Activated naive CD8-positive, alpha-beta T cell treated with anti-CD3 and anti-CD28 coated beads, Interleukin-2, amount 10 ng/mL, durations not matched to agents 7 days and 5 days (primary cell): ENCODE results near the gene DSCAM. TPM values are rescaled to one million over a fixed set of nuclear protein-coding genes. Genes with fewer than 3 reads are reported as not detected.
"Not testable (repeated sequence)": the region's sequence is repeated elsewhere in the genome, so short reads cannot be mapped to it uniquely, and the experiment has no call there.

Experiments
- ATAC-seq: fragments of 150-1000 bp; cut with Tn5 transposase; one replicate; pipeline ENCODE4 v1.10.0; 2021; ENCODE audit warnings: low read depth, moderate library complexity
- POLR2A ChIA-PET: fragments of 350-600 bp; sonication (Branson Sonifier 250); formaldehyde crosslinking; loops from one replicate; lab custom pipeline; 2021; ENCODE audit warnings: antibody characterized with exemption; lab: Charles Lee
- DNase-seq: peaks from one replicate; pipeline ENCODE4 v3.0.0; 2021
- H3K27ac Mint-ChIP-seq: one replicate; pipeline ENCODE4 v1.8.0; 2022; ENCODE audit warnings: mild to moderate bottlenecking, mixed read lengths
- H3K27me3 Mint-ChIP-seq: one replicate; pipeline ENCODE4 v1.8.0; 2022; ENCODE audit warnings: mild to moderate bottlenecking, moderate library complexity, mixed read lengths
- H3K36me3 Mint-ChIP-seq: one replicate; pipeline ENCODE4 v1.8.0; 2021; ENCODE audit warnings: mild to moderate bottlenecking, mixed read lengths
- H3K4me1 Mint-ChIP-seq: one replicate; pipeline ENCODE4 v1.8.0; 2021; ENCODE audit warnings: mixed read lengths
- H3K4me3 Mint-ChIP-seq: one replicate; pipeline ENCODE4 v1.8.0; 2022; ENCODE audit warnings: mild to moderate bottlenecking, moderate library complexity, mixed read lengths
- H3K9me3 Mint-ChIP-seq: one replicate; pipeline ENCODE4 v1.8.0; 2021; ENCODE audit warnings: mixed read lengths
- total RNA-seq, 2 experiments: library from RNA; stranded (reverse); gene quantifications; one replicate each; pipeline ENCODE4 v1.2.3, GENCODE V29; 2021

Gene DSCAM
- total RNA-seq, 2 experiments from 2014 or later = not detected

DNA sequence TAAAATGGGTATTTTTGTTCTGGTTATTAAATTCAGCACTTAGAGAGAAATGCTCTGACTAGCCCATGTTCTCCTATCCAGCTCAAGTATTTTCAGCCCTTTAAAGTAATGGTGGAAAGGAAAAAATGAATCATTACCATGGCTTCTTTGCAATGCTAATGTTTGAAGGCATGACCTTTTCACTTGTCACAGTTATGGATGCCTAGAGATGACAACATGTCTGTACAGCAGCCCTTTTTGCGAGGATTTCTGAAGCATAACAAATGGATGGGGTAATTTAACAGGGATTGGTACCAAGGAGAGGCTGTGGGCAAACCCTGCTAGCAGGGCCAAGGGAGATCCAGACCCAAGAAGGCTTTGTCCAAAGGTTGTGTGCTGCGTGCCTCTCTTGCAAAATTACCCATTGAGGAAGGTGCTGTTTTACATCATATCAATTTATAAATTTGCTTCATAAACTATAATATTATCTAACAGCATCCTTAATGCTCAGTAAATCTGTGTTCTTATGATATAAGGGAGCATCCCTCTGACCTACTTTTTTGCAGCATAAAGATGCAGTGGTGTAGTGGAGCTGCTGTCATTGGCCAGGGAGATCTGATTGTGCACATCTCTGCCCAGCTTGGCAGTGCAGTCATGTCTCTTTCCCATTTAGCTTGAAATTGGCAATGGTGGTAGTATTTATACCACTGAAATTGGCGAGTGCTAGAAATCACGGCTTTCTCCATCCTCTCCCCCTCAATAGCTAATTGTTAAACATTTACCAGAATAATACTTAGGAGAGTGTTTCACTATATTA lies 652.6 kb downstream of the DSCAM start:
- ATAC-seq = no peak

DNA sequence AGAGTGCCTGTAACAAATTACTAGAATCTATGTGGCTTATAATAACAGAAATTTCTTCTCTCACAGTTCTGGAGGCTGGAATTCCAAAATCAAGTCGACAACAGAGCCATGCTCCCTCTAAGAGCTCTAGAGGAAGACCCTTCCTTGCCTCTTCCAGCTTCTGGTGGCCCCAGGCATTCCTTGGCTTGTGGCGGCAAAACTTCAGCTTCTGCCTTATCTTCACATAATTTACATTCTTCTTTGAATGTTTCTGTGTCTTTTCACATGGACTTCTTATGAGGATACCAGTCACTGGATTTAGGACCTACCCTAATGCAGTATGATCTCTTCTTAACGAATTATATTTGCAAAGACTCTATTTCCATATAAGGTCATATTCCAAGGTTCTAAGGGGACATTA lies 655.3 kb downstream of the DSCAM start:
- Mint-ChIP-seq H3K27ac (no peak overlapping the region), H3K4me1 (no peaks in the 10 kb centered on the region), H3K36me3 (no peaks in the 10 kb centered on the region), H3K27me3 (no peaks in the 10 kb centered on the region), H3K4me3 (no peak overlapping the region), H3K9me3 (peaks cover 5% of the 10 kb centered on the region)
- ATAC-seq = no peak
- POLR2A ChIA-PET = no interaction called here
- DNase-seq = no peak

More for the DNA sequence above, 652.6 kb downstream of the DSCAM start:
- no peaks in the 10 kb centered on the region for H3K36me3 Mint-ChIP-seq
- H3K4me1 Mint-ChIP-seq = no peaks in the 10 kb centered on the region
- H3K9me3 Mint-ChIP-seq = peaks cover 5% of the 10 kb centered on the region
- no peaks in the 10 kb centered on the region for H3K27me3 Mint-ChIP-seq
- H3K27ac Mint-ChIP-seq = no peak overlapping the region
- DNase-seq = no peak
- POLR2A ChIA-PET = no interaction called here
- H3K4me3 Mint-ChIP-seq = no peak overlapping the region

DNA sequence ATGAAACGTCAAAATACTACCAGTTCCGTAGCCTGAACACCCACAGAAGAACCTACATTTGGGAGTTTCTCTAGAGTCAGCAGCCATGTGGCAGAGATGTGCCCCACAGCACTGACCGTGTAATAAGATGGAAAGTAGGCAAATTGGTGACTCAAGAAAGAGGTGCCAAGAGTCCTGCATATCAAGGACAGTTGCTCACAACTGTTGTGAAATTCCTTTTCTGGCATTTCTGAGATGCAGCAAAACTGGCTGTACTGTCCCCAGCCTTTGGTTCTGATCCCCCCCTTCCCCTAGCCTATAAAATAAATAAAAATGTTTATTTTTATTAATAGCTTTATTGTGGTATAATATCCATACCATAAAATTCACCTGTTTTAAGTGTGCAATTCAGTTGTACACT lies 655.8 kb downstream of the DSCAM start:
- ATAC-seq = no peak
- no peak overlapping the region for H3K27ac Mint-ChIP-seq
- H3K4me3 Mint-ChIP-seq = no peak overlapping the region
- no peaks in the 10 kb centered on the region for H3K36me3 Mint-ChIP-seq
- no peak for DNase-seq
- POLR2A ChIA-PET = no interaction called here
- no peaks in the 10 kb centered on the region for H3K4me1 Mint-ChIP-seq
- no peaks in the 10 kb centered on the region for H3K27me3 Mint-ChIP-seq
- peaks cover 5% of the 10 kb centered on the region for H3K9me3 Mint-ChIP-seq

DNA sequence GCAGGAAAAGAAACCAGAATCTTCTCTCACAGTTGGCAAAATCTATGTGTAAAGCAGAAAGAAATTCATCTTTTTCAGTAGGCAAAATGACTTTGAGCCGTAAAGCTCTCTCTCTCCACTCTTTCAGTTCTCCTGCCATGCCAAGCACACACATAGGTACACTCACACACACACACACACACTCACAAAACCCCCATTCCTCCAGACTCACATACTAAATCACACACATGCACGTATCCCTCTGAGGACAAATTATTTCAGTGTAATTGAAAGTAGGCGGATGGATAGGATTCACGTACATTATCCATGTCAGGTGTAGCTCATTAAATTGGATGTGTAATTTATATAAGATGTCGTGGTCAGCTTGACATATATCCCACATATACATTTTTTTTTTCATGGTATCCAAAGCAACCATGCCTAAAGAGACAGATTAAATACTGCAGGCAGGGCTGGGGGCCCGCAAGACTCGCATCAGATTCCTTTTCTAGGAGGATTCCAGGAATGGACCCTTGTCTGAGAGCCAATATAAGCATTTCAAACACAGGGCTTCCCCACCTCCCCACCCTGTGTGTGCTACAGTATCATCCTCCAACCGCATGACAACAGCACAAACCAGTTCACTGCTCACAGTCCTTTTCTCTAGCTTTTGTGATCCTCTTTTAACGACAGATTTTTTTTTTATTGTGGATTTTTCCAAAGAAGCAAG lies 658.9 kb downstream of the DSCAM start:
- Mint-ChIP-seq H3K9me3 (peaks cover 7% of the 10 kb centered on the region), H3K4me1 (no peaks in the 10 kb centered on the region), H3K36me3 (no peaks in the 10 kb centered on the region), H3K27me3 (no peaks in the 10 kb centered on the region), H3K27ac (no peak overlapping the region), H3K4me3 (no peak overlapping the region)
- no peak for DNase-seq
- ATAC-seq = no peak
- POLR2A ChIA-PET = no interaction called here

DNA sequence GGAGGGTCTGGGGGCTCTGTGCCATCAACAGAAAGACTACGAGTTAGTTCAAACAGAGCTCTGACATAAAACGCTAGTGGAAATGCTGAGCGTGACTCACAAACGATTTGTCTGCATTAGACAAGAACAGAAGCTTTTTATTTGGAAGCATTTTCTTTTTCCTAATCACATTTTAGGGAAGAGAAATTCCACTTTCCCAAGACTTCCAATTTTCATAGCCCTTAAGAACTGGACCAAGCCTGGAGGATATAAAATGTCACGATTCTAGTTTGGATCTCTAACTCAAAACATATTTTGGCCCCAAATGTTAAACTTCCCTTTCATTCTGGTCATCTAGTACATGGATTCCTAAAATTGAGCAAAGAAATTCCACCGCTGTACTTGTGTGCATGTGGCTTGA lies 659.7 kb downstream of the DSCAM start:
- H3K27me3 Mint-ChIP-seq = no peaks in the 10 kb centered on the region
- H3K27ac Mint-ChIP-seq = no peak overlapping the region
- POLR2A ChIA-PET = no interaction called here
- H3K4me1 Mint-ChIP-seq = no peaks in the 10 kb centered on the region
- peaks cover 8% of the 10 kb centered on the region for H3K9me3 Mint-ChIP-seq
- H3K4me3 Mint-ChIP-seq = no peak overlapping the region
- no peaks in the 10 kb centered on the region for H3K36me3 Mint-ChIP-seq
- DNase-seq = no peak
- no peak for ATAC-seq

DNA sequence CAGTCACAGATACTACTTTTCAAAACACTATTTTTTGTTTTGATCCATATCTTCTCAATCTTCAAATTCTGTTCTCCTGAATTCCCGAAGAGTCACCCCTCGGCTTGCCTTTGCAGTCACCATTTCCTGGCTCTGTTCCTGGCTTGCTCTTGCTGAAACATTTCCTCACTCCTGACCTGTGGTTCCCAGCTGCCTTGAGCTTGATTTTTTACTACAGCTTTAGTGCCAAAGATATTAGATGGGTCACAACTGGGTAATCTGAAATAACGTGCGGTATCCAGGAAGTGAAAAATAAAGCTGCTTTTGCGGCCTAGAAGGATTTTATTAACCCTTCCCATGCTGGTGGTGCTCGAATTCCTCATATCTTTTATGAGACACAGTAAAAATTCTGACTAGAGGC lies 660.9 kb downstream of the DSCAM start:
- Mint-ChIP-seq H3K27me3 (no peaks in the 10 kb centered on the region), H3K9me3 (peaks cover 15% of the 10 kb centered on the region), H3K27ac (no peak overlapping the region), H3K4me1 (no peaks in the 10 kb centered on the region), H3K4me3 (no peak overlapping the region), H3K36me3 (no peaks in the 10 kb centered on the region)
- POLR2A ChIA-PET = no interaction called here
- no peak for ATAC-seq
- DNase-seq = no peak

DNA sequence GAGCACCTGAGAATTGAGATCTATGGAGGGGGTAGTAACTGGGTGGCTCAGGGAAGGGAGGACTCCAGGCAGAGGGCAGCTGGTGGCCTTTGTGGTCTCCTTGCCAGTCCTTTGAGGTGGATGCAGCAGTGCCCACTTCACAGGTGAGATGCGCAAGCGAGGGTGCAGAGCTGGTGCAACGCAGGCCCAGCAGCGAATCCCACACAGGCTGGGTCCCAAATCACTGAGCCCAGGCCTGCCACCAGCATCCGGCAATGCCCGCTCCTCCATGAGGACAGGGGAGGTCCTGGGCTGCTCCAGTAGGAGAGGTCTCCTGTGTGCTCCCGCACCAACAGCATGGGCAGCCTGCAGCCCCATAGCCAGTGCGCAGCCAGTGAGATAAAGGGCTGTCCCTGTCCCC lies 661.8 kb downstream of the DSCAM start:
- H3K36me3 Mint-ChIP-seq = no peaks in the 10 kb centered on the region
- no peaks in the 10 kb centered on the region for H3K4me1 Mint-ChIP-seq
- POLR2A ChIA-PET = no interaction called here
- peaks cover 18% of the 10 kb centered on the region for H3K9me3 Mint-ChIP-seq
- H3K27me3 Mint-ChIP-seq = no peaks in the 10 kb centered on the region
- H3K4me3 Mint-ChIP-seq = no peak overlapping the region
- ATAC-seq (no peak), DNase-seq (no peak)
- no peak overlapping the region for H3K27ac Mint-ChIP-seq

DNA sequence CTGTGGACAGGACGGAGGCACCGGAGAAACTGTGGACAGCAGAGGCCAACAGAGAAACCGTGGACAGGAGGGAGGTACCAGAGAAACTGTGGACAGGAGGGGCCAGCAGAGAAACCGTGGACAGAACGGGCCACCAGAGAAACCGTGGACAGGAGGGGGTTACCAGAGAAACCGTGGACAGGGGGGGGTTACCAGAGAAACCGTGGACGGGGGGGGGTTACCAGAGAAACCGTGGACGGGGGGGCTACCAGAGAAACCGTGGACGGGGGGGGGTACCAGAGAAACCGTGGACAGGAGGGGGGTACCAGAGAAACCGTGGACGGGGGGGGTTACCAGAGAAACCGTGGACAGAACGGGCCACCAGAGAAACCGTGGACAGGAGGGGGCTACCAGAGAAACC lies 664.5 kb downstream of the DSCAM start:
- peaks cover 14% of the 10 kb centered on the region for H3K9me3 Mint-ChIP-seq
- H3K4me3 Mint-ChIP-seq, H3K4me1 Mint-ChIP-seq, ATAC-seq, POLR2A ChIA-PET, H3K36me3 Mint-ChIP-seq, H3K27ac Mint-ChIP-seq, DNase-seq, H3K27me3 Mint-ChIP-seq: not testable (repeated sequence)

DNA sequence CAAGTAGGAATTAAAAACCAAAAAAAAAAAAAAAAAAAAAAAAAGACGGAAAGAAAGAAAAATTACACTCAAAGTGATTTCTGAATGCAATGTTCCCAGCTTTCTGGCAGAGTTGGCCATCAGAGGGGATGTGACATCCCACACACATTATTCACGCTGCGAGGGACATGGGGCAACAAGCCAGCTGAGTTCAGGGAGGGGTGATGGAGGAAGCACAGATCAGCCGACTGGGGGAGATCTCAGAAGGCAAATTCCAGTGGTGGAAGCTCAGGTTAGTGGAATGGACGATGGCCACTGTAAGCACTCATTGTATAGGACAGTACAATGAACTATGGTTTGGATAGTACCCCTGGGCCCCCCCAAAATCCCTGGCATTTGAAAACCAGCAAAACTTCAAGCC lies 667.8 kb downstream of the DSCAM start:
- Mint-ChIP-seq H3K9me3 (peaks cover 14% of the 10 kb centered on the region), H3K27me3 (no peaks in the 10 kb centered on the region), H3K4me1 (no peaks in the 10 kb centered on the region), H3K27ac (no peak overlapping the region), H3K4me3 (no peak overlapping the region), H3K36me3 (no peaks in the 10 kb centered on the region)
- ATAC-seq (no peak), DNase-seq (no peak)
- POLR2A ChIA-PET = no interaction called here

DNA sequence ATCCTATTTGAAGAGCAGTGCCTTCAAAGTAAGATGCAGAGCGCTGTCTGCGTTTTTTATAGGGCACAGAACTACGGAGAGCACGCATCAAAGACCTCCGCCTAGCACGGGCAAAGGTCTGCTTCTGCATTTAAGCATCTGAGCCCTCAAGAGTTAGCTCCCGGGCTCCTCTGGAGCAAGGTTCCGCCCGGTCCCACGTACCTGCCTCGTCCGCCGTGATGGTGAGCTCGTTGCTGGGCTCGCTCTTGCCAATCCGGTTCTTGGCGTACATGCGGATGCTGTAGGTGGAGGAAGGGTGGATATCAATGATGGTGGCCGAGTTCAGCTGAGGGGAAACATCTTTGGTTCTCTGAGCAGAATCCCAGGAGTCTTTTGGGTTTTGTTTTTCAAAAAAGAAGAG lies 668.2 kb downstream of the DSCAM start:
- Mint-ChIP-seq H3K4me3 (no peak overlapping the region), H3K27ac (no peak overlapping the region), H3K4me1 (no peaks in the 10 kb centered on the region), H3K27me3 (no peaks in the 10 kb centered on the region), H3K9me3 (peaks cover 12% of the 10 kb centered on the region), H3K36me3 (no peaks in the 10 kb centered on the region)
- ATAC-seq (no peak), DNase-seq (no peak)
- POLR2A ChIA-PET = no interaction called here

DNA sequence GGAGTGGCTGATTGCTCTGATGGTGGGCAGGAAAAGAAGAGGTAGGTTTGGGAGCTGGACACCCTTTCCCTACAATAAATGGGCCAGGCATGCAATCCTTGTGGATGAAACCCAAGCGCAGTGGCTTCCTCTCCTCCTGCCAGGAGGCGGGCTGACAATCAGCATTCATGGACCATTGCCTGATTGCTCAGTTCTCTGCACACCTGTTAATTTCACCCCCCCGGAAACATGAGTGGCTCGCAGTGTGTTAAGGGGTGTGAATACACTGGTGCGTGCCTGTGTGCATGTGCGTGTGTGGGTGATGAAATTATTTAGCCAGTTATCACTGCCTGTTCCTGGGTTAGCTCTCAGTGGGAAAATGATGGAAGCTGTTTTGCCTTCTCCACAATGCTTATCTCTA lies 669.0 kb downstream of the DSCAM start:
- Mint-ChIP-seq H3K27me3 (no peaks in the 10 kb centered on the region), H3K27ac (no peak overlapping the region)

DNA sequence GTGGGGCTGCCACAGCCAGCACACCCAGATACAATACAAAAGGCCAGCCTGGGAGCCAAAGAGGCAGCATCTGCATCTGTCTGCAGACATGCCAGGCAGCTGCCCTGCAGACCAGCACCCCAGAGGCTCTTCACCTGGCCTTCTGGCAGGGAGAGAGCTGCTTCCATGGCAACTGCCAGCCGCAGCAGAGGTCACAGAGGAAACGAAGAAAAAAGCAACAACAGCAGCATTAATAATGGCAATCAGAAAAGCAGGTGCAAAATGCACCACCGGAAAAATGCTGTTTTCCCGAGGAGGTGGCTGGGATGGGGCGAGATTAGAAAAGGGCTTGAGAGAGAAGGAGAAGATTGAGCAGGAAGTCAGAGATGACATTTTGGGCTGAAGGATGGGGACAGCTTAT lies 670.2 kb downstream of the DSCAM start:
- Mint-ChIP-seq H3K9me3 (peaks cover 6% of the 10 kb centered on the region), H3K4me3 (no peak overlapping the region), H3K27me3 (no peaks in the 10 kb centered on the region), H3K36me3 (no peaks in the 10 kb centered on the region), H3K4me1 (no peaks in the 10 kb centered on the region), H3K27ac (no peak overlapping the region)
- no peak for ATAC-seq
- no peak for DNase-seq
- POLR2A ChIA-PET = no interaction called here

More for the DNA sequence above, 669.0 kb downstream of the DSCAM start:
- no peak overlapping the region for H3K4me3 Mint-ChIP-seq
- DNase-seq (no peak), ATAC-seq (no peak)
- H3K4me1 Mint-ChIP-seq = no peaks in the 10 kb centered on the region
- H3K36me3 Mint-ChIP-seq = no peaks in the 10 kb centered on the region
- POLR2A ChIA-PET = no interaction called here
- peaks cover 12% of the 10 kb centered on the region for H3K9me3 Mint-ChIP-seq

DNA sequence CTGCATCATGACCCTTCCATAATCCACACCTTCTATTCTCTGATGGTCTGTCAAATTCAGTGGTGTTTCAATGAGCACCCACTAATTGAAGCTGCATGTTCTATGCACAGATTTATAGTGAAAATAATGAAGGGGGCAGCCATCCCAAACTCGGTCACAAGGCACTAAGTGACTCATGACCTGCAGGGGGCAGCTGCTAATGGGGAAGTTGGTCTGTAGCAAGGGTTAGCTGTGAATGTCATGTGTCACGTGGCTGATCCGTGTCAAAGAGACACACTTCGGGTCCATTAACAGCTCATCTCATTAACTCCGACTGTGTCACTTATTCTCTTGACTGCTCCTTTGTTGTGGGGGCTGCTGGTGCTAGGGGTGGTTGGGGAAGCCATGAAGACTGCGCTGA lies 673.1 kb downstream of the DSCAM start:
- ATAC-seq (no peak), DNase-seq (no peak)
- Mint-ChIP-seq H3K4me3 (no peak overlapping the region), H3K27ac (no peak overlapping the region), H3K4me1 (no peaks in the 10 kb centered on the region), H3K27me3 (no peaks in the 10 kb centered on the region), H3K36me3 (no peaks in the 10 kb centered on the region), H3K9me3 (peaks cover 3% of the 10 kb centered on the region)
- POLR2A ChIA-PET = no interaction called here

DNA sequence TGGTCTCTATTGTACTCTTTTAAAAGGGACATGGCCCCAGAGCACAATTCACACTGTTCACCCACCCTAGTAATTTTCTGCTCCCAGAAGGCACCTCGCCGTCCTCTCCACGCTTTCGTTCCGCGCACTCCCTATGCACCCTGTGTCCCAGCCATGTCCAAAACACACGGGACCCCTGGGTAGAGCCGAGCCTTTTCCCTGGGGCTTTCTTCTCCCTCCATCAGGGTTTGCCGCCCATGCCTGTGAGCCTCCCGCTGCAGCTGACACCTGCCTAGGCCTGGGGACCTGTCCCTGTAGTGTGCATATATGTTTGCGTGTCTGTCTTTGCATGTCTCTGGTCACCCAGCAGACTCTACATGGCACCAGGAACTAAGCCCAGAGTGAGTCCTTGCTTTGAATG lies 677.0 kb downstream of the DSCAM start:
- POLR2A ChIA-PET = no interaction called here
- DNase-seq = no peak
- H3K4me3 Mint-ChIP-seq = no peak overlapping the region
- H3K27ac Mint-ChIP-seq = no peak overlapping the region
- no peak for ATAC-seq
- H3K27me3 Mint-ChIP-seq = no peaks in the 10 kb centered on the region
- peaks cover 3% of the 10 kb centered on the region for H3K9me3 Mint-ChIP-seq
- H3K36me3 Mint-ChIP-seq = no peaks in the 10 kb centered on the region
- H3K4me1 Mint-ChIP-seq = no peaks in the 10 kb centered on the region
